ENCODE measurements around the gene TRRAP.

TRRAP gene

DNA sequence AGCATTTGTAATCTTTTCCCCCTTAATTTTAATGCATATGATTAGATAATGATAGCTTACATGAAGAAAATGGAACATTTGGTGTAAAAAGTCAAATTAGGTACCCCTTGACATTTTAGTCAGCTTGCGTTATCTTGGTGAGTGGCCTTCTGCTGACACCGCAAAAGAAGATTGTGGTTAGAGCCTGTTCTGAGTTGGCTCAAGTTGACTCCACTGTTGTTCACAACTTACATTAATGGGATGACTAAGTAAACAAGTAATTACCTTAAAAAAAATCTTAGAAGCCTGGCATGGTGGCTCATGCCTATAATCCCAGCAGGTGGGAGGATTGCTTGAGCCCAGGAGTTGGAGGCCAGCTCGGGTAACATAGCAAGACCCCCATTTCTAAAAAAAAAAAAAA, 24.2 kb downstream of the TRRAP start:
- no peak for DNase-seq (ENCODE audit: low spot score)

DNA sequence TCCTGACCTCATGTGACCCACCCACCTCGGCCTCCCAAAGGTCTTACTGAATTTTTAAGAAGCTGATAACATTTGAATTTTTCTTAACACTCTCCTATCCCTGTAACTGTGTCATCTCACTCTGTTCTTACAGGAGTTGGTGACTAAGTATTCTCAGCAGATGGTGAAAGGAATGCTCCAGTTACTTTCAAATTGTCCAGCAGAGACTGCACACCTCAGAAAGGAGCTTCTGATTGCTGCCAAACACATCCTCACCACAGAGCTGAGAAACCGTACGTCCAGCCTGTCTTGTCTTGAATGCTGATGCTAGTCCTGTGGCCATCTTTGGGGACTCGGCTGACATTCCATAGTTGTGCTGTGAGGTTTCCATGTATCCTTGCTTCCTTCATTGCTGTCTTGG, 24.9 kb downstream of the TRRAP start:
- no peak for DNase-seq (ENCODE audit: low spot score)

DNA sequence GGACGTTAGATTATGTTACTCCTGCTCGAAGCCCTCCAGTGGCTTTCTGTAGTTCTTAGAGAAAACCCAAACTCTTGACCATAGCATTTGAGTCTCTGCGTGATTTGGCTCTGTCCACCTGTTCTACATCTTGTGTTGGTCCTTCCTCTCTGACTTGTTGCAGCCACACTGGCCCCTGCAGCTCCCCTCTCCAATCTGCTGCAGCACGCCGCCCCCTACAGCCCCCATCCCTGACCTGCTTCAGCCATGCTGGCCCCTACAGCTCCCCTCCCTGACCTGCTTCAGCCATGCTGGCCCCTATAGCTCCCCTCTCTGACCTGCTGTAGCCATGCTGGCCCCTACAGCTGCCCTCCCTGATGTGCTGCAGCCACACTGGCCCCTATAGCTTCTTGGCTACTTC, 29.2 kb downstream of the TRRAP start:
- no peak for DNase-seq (ENCODE audit: low spot score)

DNA sequence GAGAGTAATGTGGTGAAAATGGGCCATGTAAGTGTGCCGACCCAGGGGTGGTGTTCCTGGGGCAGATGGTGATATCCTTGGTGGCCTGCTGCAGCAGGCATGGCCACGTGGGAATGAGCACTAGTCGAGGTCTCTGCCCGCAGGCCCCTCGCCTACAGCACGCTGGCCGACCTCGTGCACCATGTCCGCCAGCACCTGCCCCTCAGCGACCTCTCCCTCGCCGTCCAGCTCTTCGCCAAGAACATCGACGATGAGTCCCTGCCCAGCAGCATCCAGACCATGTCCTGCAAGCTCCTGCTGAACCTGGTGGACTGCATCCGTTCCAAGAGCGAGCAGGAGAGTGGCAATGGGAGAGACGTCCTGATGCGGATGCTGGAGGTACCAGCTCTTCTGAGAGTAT, 30.3 kb downstream of the TRRAP start:
- no peak for DNase-seq (ENCODE audit: low spot score)

DNA sequence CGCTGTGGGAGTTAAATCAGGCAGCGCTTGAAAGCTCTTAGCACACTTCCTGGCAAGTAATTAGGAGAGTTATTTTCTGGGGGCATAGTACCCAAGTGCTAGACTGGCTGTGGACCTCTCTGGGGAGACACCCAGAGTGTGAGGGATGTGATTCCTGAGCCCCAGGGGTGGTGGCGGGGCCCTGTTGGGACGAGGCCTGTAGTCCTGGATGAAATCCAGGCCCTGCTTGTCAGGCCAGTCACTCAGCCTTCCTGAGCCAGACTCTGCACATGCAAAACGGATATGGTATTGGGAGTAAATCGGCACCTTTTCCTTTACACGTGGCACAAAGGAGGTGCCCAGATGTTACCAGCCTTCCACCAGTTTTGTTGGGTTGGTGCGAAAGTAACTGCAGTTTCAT, 31.2 kb downstream of the TRRAP start:
- DNase-seq (ENCODE audit: low spot score): no peak

- no peak for DNase-seq (ENCODE audit: low spot score)
These were observed 32.1 kb downstream of the TRRAP start for GRCh38 chr7:98910427-98910826.

DNA sequence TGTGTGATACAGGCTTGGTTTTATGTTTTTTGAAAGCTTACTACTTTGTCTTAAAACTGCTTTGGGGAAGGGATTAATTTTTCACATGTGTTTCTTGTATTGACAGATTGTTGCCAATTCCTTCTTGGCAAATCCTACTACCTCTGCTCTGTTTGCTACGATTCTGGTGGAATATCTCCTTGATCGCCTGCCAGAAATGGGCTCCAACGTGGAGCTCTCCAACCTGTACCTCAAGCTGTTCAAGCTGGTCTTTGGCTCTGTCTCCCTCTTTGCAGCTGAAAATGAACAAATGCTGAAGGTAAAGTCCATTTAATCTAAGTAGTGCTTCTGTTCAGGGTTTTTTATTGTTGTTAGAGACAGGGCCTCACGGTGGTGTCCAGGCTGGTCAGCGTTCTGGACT, 33.6 kb downstream of the TRRAP start:
- no peak for DNase-seq (ENCODE audit: low spot score)

DNA sequence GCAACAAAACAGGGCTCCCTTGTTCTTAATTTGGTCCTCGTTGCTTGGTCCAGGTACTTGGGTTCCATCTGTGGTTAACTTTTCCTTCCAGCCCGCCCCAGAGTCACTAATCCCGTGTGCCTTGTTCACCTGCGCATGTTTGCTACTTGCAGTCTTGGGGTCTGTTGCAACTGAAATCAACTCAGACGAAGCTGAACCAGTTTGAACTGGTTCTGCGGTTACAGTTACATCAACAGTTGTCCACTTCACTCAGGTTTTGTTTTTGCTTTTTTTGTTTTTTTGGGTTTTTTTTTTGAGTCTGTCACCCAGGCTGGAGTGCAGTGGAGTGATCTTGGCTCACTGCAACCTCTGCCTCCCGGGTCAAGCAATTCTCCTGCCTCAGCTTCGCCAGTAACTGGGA, 34.7 kb downstream of the TRRAP start:
- DNase-seq (ENCODE audit: low spot score): no peak

DNA sequence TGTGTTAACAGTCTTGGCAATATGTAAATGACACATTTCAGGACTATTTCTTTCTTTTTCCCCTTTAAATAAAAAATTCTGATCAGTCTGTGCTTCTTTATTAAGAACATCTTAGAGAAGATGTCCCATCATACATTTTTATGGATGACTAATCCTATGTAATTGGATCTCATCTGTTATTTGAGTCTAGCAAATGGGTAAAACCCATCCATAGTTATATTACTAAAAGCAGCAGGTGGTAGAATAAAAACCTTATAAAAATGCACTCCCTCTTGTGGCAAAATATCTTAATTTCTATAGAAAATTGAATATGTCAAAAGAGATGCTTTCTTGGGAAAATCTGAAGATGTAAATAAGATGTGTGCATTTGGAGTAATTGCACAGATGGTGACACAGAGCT, 35.3 kb downstream of the TRRAP start:
- no peak for DNase-seq (ENCODE audit: low spot score)

GRCh38 chr7:98917331-98917730, 39.0 kb downstream of the TRRAP start:
- DNase-seq (ENCODE audit: low spot score): no peak

DNA sequence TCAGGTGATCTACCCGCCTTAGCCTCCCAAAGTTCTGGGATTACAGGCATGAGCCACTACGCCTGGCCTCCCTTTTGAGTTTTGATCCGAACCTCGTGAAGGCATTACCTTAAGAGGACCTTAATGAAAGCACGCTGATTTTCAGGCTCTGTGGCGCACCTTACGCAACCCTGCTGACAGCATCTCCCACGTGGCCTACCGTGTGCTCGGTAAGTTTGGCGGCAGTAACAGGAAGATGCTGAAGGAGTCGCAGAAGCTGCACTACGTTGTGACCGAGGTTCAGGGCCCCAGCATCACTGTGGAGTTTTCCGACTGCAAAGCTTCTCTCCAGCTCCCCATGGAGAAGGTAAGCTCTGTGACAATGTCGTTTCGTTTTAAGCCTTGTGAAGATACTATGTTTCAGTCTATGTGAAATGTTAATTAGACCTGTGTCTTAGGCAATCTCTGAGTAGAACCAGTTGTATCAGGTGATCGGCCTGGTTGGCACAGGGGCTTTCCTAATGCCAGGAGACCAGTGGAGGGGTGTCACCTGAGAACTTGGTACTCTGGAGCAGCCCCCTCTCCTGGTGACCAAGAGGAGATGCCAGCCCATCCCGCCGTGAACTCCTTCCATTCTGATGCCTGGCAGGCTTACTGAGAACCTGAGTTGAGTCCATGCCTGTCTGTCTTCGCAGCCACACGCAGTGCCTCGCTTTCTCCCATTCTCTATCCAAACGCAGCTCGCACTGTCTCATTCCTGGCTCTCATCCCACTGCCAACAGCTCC, 43.5 kb downstream of the TRRAP start:
- DNase-seq (ENCODE audit: low spot score): no peak

GRCh38 chr7:98922392-98923187, 44.3 kb downstream of the TRRAP start:
- DNase-seq (ENCODE audit: low spot score): no peak

DNA sequence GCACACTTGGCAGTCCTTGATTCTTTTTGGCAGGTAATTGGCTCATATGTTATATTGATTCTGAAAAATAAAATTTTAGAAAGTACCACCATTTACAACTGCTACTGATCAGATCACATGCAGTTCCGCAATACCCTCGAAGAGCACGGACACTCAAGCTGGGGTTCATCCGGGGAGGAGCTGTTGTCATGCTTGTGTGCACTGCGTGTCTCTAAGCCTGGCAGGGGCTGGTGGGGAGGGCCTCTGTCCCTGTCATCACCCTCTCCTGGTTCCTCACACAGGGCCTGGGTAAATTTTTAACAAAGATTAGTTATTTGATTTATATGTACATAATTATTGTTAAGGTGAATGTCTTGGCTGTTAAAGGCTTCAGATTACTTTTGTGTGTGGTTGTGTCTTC, 45.2 kb downstream of the TRRAP start:
- DNase-seq (ENCODE audit: low spot score): no peak

GRCh38 chr7:98927125-98927524, 48.8 kb downstream of the TRRAP start:
- DNase-seq (ENCODE audit: low spot score): no peak

DNA sequence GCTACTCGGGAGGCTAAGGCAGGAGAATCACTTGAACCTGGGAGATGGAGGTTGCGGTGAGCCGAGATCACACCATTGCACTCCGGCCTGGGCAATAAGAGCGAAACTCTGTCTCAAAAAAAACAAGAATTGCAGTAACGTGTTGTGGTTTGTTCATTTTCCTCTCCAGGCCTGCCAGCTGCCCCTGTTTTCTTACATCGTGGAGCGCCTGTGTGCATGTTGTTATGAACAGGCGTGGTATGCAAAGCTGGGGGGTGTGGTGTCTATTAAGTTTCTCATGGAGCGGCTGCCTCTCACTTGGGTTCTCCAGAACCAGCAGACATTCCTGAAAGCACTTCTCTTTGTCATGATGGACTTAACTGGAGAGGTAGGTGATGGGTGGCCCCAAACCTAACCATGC, 52.1 kb downstream of the TRRAP start:
- DNase-seq (ENCODE audit: low spot score): peak; percentile 28

DNA sequence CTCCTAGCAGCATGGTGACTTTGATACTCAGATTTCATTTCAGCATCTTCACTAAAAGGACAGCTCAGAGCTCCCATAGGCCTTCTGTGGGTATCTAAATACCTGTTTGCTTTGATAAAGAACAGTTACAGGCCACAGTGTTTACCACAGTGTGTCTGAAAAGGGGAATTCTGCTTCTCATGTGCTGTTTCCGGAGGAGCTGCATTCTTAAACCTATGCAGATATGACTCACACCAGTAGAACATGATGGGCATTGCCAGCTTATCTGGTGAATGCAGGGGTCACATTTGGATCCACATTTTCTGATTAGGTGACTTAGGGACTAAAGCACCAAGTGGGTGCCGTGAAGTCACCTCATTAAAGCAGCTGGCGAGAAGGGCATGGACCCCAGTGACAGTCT, 52.6 kb downstream of the TRRAP start:
- peak; percentile 75 for DNase-seq (ENCODE audit: low spot score)

- DNase-seq (ENCODE audit: low spot score): no peak
These were observed 55.0 kb downstream of the TRRAP start for GRCh38 chr7:98933321-98933720.

- no peak for DNase-seq (ENCODE audit: low spot score)
These were observed 55.9 kb downstream of the TRRAP start for GRCh38 chr7:98934267-98934666.

DNA sequence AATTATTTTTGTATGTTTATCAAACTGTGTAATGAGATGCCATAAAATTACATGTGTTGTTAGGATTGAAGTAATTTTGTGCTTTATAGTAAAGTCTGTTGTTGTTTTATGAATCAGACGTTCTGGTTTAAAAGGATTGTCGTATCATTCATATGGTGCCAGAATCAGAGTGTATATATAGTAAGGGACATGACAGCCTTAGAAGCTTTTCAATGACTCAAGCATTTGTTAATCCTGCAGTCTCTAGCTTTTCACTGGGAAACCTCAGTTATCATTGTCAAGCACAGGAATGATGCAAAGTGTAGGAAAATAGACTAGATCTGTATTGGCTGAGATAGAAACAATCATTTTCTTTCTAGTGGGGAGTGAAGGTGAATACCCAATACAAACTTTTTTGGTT, 57.5 kb downstream of the TRRAP start:
- no peak for DNase-seq (ENCODE audit: low spot score)

DNA sequence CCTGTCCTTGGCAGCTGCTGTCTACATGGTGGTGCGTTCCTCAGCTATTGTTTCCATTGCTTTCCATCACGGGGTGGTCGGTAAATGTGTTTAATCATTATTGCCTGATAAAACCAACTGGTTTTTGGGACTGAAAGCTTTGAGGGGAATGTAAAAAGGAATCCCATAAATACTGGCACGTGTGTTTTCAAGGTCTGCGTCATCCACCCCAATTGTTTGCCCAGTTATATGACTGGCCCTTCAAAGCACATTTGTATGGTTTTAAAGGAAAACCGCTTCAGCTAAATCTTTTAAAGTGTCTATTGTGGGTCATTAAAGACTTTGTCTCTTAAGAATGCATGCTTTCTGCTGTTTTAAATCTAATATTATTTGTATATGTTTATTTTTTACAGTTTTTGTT, 65.0 kb downstream of the TRRAP start:
- DNase-seq (ENCODE audit: low spot score): no peak

GRCh38 chr7:98944386-98944785, 66.1 kb downstream of the TRRAP start:
- DNase-seq (ENCODE audit: low spot score): no peak

GRCh38 chr7:98945852-98946251, 67.5 kb downstream of the TRRAP start:
- no peak for DNase-seq (ENCODE audit: low spot score)

GRCh38 chr7:98946389-98946788, 68.1 kb downstream of the TRRAP start:
- DNase-seq (ENCODE audit: low spot score): no peak

Data from CD4-positive, alpha-beta T cell treated with Interleukin-15 for 4 hours (primary cell).